ENCODE measurements around the gene FARP2.
A peak's percentile ranks its signal among the peaks of the same experiment; 100 is the strongest.

The FARP2 gene

GRCh38 chr2:241355983-241356870, at the start of gene FARP2:
FARP2 (plus strand) TSS chr2:241356285; CDS start chr2:241373108, 16,823 bp downstream.
- TF ChIP-seq CTCF (conservative IDR thresholded peaks at IDR 0.05; ENCODE audit: low read depth, low read length): no peak
- DNase-seq (ENCODE audit: low read depth): peak; percentile 96
- H3K4me3 ChIP-seq (ENCODE audit: low read length): peak within 1 kb of the TSS; percentile 73

- DNase-seq (ENCODE audit: low read depth): no peak
- no peak overlapping the region for H3K4me3 ChIP-seq (ENCODE audit: low read length)
- no peak for TF ChIP-seq CTCF (conservative IDR thresholded peaks at IDR 0.05; ENCODE audit: low read depth, low read length)
Observed at GRCh38 chr2:241307055-241307454, 49.0 kb upstream of the FARP2 start.

- no peak for TF ChIP-seq CTCF (conservative IDR thresholded peaks at IDR 0.05; ENCODE audit: low read depth, low read length)
- no peak overlapping the region for H3K4me3 ChIP-seq (ENCODE audit: low read length)
- peak; percentile 11 for DNase-seq (ENCODE audit: low read depth)
Observed at GRCh38 chr2:241308267-241308666, 47.8 kb upstream of the FARP2 start.

- no peak overlapping the region for H3K4me3 ChIP-seq (ENCODE audit: low read length)
- DNase-seq (ENCODE audit: low read depth): no peak
- no peak for TF ChIP-seq CTCF (conservative IDR thresholded peaks at IDR 0.05; ENCODE audit: low read depth, low read length)
Observed at GRCh38 chr2:241308832-241309500, 47.1 kb upstream of the FARP2 start.

GRCh38 chr2:241309684-241310117, 46.4 kb upstream of the FARP2 start:
- TF ChIP-seq CTCF (conservative IDR thresholded peaks at IDR 0.05; ENCODE audit: low read depth, low read length): no peak
- no peak overlapping the region for H3K4me3 ChIP-seq (ENCODE audit: low read length)
- no peak for DNase-seq (ENCODE audit: low read depth)

- no peak for TF ChIP-seq CTCF (conservative IDR thresholded peaks at IDR 0.05; ENCODE audit: low read depth, low read length)
- DNase-seq (ENCODE audit: low read depth): no peak
- H3K4me3 ChIP-seq (ENCODE audit: low read length): no peak overlapping the region
Observed at GRCh38 chr2:241310917-241311566, 45.0 kb upstream of the FARP2 start.

All from retinal pigment epithelial cell (primary cell).